Psoas muscle (tissue), 8 donors: ENCODE measurements around the gene PLCB3. TPM values are rescaled to one million over a fixed set of nuclear protein-coding genes. Genes with fewer than 3 reads are reported as not detected.

Source experiments
- ATAC-seq, 4 donors: fragments of 200-7000 bp; cut with Tn5 transposase; one replicate each; pipeline ENCODE4 v1.9.1; 2020; ENCODE audit warnings: moderate library complexity in 3 of 4, mild to moderate bottlenecking in 2 of 4
- DNase-seq, 2 donors: peaks; one replicate each; pipeline ENCODE4 v3.0.0-alpha.2; 2020
- H3K27ac ChIP-seq: fragments of 200-600 bp; one replicate; pipeline ENCODE4 v1.8.0; 2022
- H3K27me3 ChIP-seq, 3 donors: fragments of 200-600 bp in 1 of 3; one replicate each; pipeline versions ENCODE4 v1.6.1 to v1.8.0; 2013 to 2022; ENCODE audit warnings: low read length in 2 of 3, mild to moderate bottlenecking in 2 of 3, moderate library complexity in 1 of 3; ENCODE audit not compliant: insufficient read depth in 3 of 3
- H3K36me3 ChIP-seq, 2 donors: fragments of 200-600 bp in 1 of 2; one replicate each; pipeline versions ENCODE4 v1.6.1 to v1.8.0; 2013 to 2022; ENCODE audit warnings: low read depth in 1 of 2, mild to moderate bottlenecking in 1 of 2, moderate library complexity in 1 of 2; ENCODE audit not compliant: insufficient read depth in 1 of 2
- H3K4me1 ChIP-seq: fragments of 200-600 bp; one replicate; pipeline ENCODE4 v1.8.0; 2022
- H3K4me3 ChIP-seq: fragments of 200-600 bp; one replicate; pipeline ENCODE4 v1.8.0; 2022; ENCODE audit warnings: mild to moderate bottlenecking
- H3K9me3 ChIP-seq: fragments of 200-600 bp; one replicate; pipeline ENCODE4 v1.8.0; 2022
- WGBS, 3 donors: extraction: QIAGEN DNeasy Blood & Tissue Kit; methylation state at CpG; one replicate each; pipeline versions ENCODE4 v1.1.6 to v1.1.7; 2013; 5-methylcytosine and 5-hydroxymethylcytosine counted together
- intact Hi-C, 2 donors: fragments of 100-400 bp; cut with DNase I; formaldehyde crosslinking; loops; one replicate each; pipeline versions ENCODE4 v1.11.0 to v1.14.2; 2022
- polyA plus RNA-seq, 3 donors: library from polyadenylated mRNA; stranded (reverse); fragments of 200-250 nt; gene quantifications; one replicate each; pipeline ENCODE4 v1.2.3, GENCODE V29; 2013
- total RNA-seq, 4 donors: library from RNA; stranded (reverse); fragmentation: NEBNext Ultra II Directional in 2 of 4; extraction: Animal tissue kit (Norgen Biotek cat#: 25700) in 2 of 4; gene quantifications; one replicate each; pipeline versions ENCODE4 v1.2.1 to v1.2.4, GENCODE V29; 2021 to 2023
- TF ChIP-seq, protein P1 (sequence below): fragments of 200-600 bp; IDR thresholded peaks from one replicate; pipeline ENCODE4 v1.8.0; 2022; ENCODE audit warnings: antibody characterized with exemption
- donor health status: healthy with polysubstance abuse.
- donor health status: DM: no; HTN: no; CAD: no; lungs with moderate emphysema.
- donor health status: Bipolar disorder and iron deficiency.
- donor health status: healthy.
- donor health status: DM: yes; HTN: yes; CAD: no.
- donor health status: DM: no; HTN: no; CAD: no.
- donor health status: DM: no; HTN: no; CAD: no.
- donor health status: DM: yes; HTN: yes; CAD: no.

PLCB3 gene
- total and polyA plus RNA-seq, 7 donors: 3.8 to 10.4 (median 5.9) TPM

DNA sequence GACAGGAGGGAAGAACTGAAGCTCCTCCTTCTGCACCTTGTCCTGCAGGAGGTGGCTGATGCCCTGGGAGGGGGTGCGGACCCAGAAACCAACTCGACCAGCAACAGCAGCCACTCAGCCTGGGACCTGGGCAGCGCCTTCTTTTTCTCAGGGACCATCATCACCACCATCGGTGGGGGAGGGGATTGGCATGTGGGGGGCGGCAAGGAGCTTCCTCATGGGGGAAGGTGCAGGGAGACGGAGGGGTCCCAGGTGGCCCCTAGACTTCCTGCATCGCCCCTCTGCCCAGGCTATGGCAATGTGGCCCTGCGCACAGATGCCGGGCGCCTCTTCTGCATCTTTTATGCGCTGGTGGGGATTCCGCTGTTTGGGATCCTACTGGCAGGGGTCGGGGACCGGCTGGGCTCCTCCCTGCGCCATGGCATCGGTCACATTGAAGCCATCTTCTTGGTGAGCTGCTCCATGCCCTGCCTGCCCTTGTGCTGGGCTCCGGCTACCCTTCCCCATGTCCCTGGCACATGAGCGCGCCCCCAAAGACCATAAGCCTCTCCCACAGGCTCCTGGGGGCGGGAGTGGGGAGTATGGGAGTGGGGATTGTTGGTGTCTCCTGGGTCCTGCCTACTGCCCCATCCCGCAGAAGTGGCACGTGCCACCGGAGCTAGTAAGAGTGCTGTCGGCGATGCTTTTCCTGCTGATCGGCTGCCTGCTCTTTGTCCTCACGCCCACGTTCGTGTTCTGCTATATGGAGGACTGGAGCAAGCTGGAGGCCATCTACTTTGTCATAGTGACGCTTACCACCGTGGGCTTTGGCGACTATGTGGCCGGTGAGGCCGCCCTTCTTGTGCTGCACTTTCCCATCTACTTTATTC lies 45.7 kb downstream of the PLCB3 start:
- Histone ChIP-seq H3K9me3 (no peaks in the 10 kb centered on the region), H3K36me3 (no peaks in the 10 kb centered on the region), H3K27ac (no peak overlapping the region), H3K4me3 (no peak overlapping the region), H3K4me1 (peaks cover 28% of the 10 kb centered on the region), H3K27me3 (peaks cover 0 to 87% (median 40%) of the 10 kb centered on the region in 3 donors)
- no peak for ATAC-seq
- intact Hi-C loops: no loop called here
- DNase-seq: no peak
- TF ChIP-seq, protein P1, sequence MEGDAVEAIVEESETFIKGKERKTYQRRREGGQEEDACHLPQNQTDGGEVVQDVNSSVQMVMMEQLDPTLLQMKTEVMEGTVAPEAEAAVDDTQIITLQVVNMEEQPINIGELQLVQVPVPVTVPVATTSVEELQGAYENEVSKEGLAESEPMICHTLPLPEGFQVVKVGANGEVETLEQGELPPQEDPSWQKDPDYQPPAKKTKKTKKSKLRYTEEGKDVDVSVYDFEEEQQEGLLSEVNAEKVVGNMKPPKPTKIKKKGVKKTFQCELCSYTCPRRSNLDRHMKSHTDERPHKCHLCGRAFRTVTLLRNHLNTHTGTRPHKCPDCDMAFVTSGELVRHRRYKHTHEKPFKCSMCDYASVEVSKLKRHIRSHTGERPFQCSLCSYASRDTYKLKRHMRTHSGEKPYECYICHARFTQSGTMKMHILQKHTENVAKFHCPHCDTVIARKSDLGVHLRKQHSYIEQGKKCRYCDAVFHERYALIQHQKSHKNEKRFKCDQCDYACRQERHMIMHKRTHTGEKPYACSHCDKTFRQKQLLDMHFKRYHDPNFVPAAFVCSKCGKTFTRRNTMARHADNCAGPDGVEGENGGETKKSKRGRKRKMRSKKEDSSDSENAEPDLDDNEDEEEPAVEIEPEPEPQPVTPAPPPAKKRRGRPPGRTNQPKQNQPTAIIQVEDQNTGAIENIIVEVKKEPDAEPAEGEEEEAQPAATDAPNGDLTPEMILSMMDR: no peak
- WGBS, 3 donors: 17 to 22% (median 20%) methylated on average over 30 to 34 of the region's 34 CpGs

DNA sequence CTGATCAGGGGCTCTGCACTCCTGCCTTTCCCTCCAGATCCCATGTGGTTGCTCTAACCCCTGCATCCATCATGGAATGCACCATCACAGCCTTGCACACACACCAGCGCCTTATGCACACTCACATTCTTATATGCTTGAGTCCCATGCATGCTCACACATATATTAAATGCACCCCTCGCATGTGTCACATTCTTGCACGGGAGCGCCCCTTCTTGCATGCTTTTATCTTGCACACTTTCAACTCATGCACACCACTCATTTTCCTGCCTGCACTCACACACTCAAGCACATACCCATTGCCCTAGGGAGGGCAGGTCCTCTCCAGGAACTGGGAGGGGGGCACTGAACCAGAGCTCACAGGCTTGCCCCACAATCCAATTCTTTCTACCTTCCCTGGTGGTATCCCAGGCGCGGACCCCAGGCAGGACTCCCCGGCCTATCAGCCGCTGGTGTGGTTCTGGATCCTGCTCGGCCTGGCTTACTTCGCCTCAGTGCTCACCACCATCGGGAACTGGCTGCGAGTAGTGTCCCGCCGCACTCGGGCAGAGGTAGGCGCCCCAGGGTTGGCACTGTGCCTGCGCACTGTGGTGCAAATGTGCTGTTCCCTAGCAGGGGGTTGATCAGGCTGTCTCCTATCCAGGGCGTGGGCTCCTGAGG lies 46.5 kb downstream of the PLCB3 start:
- intact Hi-C loops: loop anchor here in 1 of 2 donors (2.0 kb wide), 1 partner anchor 93 kb away; no protein-coding TSS in a partner anchor
- peaks cover 23% of the 10 kb centered on the region for H3K4me1 ChIP-seq
- H3K27me3 ChIP-seq: peaks cover 0 to 83% (median 32%) of the 10 kb centered on the region in 3 donors
- H3K9me3 ChIP-seq: no peaks in the 10 kb centered on the region
- no peaks in the 10 kb centered on the region for H3K36me3 ChIP-seq
- no peak overlapping the region for H3K4me3 ChIP-seq
- no peak overlapping the region for H3K27ac ChIP-seq
- ATAC-seq (no peak), DNase-seq (no peak)
- TF ChIP-seq, protein P1: no peak
- WGBS, 3 donors: 51 to 54% (median 52%) methylated on average over 18 of the region's 18 CpGs

DNA sequence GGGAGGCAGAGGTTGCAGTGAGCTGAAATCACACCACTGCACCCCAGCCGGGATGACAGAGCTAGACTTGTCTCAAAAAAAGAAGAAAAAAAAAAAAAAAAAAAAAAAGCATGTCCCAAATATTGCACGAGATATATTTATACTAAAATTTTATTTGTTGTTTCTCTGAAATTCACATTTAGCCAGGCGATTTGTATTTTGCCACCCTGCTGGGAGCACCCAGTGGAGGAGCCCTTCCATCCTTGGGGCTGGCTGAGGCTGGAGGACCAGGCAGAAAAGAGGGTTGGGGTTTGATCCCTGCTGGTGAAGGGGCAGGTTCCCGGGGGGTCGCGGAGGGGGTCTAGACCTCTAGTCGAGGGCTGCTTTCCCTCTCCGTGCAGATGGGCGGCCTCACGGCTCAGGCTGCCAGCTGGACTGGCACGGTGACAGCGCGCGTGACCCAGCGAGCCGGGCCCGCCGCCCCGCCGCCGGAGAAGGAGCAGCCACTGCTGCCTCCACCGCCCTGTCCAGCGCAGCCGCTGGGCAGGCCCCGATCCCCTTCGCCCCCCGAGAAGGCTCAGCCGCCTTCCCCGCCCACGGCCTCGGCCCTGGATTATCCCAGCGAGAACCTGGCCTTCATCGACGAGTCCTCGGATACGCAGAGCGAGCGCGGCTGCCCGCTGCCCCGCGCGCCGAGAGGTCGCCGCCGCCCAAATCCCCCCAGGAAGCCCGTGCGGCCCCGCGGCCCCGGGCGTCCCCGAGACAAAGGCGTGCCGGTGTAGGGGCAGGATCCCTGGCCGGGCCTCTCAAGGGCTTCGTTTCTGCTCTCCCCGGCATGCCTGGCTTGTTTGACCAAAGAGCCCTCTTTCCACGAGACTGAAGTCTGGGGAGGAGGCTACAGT lies 47.9 kb downstream of the PLCB3 start:
- TF ChIP-seq, protein P1: no peak
- Histone ChIP-seq H3K4me1 (peaks cover 29% of the 10 kb centered on the region), H3K27ac (no peak overlapping the region), H3K4me3 (peak overlapping the region; percentile 67), H3K9me3 (no peaks in the 10 kb centered on the region), H3K27me3 (peaks cover 0 to 70% (median 25%) of the 10 kb centered on the region in 3 donors), H3K36me3 (no peaks in the 10 kb centered on the region)
- ATAC-seq (peak; percentile 38 to 78 (median 64)), DNase-seq (peak; percentile 73 to 86)
- intact Hi-C loops: loop anchor here in 1 of 2 donors (2.0 kb wide), 1 partner anchor 94 kb away; no protein-coding TSS in a partner anchor
- WGBS, 3 donors: 3 to 9% (median 5%) methylated on average over 32 to 60 of the region's 60 CpGs

DNA sequence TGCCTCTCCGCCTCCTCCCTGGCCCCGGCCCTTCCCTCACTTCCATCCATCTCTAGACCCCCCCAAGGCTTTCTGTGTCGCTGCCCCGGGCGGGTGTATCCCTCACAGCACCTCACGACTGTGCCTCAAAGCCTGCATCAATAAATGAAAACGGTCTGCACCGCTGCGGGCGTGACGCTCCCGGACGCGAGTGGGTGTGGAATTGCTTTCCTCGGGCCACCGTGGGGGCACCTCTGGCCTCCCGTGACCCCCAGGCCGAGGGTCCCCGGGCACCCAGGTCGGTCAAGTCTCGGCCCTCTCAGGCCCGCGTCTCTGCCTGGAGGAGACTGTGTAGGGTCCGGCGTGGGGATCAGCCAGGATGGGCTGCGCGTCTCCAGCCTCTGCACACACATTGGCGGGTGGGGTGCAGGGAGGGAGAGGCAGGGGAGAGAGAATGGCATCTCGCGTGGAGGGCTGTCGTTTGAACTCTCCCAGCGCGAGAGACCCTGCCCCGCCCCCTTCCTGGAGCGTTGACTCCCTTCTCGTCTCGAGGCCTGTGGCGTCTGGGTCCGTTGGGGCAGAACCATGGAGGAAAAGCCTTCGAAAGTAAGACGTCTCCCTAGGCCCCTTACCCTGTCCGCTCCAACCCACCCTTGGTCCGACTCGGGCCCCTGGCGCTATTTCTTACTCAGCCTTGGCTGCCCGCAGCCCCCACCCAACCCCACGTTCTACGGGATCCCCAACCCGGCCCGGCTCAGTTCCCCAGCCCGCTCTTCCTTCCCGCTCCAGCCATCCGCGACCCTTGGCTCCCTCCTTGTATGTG lies 48.7 kb downstream of the PLCB3 start, which contains the start of gene CATSPERZ:
CATSPERZ (plus strand) TSS at position 512 of the 802 bp plus-strand sequence; CDS start at position 565, 53 bp downstream.
- Histone ChIP-seq H3K9me3 (no peaks in the 10 kb centered on the region), H3K27me3 (peaks cover 0 to 66% (median 25%) of the 10 kb centered on the region in 3 donors), H3K36me3 (no peaks in the 10 kb centered on the region), H3K27ac (no peak within 1 kb of the TSS), H3K4me3 (peak within 1 kb of the TSS; percentile 67), H3K4me1 (peaks cover 29% of the 10 kb centered on the region)
- WGBS, 3 donors: 11 to 17% (median 16%) methylated on average over 49 to 54 of the region's 54 CpGs
- DNase-seq (no peak), ATAC-seq (peak in 1 of 4 donors; percentile 1)
- intact Hi-C loops: loop anchor here (2.0 to 5.0 kb wide), 3 partner anchors 48 to 95 kb away; partner anchors contain the start of genes FERMT3 (in 1 of the 2) and PLCB3 (in 1 of the 2)
- TF ChIP-seq, protein P1: no peak
